H9 (cell line): ENCODE measurements around the gene RNF141. TPM values are rescaled to one million over a fixed set of nuclear protein-coding genes. Genes with fewer than 3 reads are reported as not detected.

Source experiments
- DNase-seq: peaks from one replicate; pipeline ENCODE4 v3.0.0-alpha.2; 2017
- H2AFZ ChIP-seq: one replicate; pipeline ENCODE4 v1.6.1; 2013; ENCODE audit warnings: mild to moderate bottlenecking, low read length, control low read depth, moderate library complexity
- H2AK5ac ChIP-seq: 2 replicates; pipeline ENCODE4 v1.6.1; 2013; ENCODE audit warnings: low read length, control low read depth, mixed read lengths; ENCODE audit not compliant: insufficient read length
- H2BK120ac ChIP-seq: one replicate; pipeline ENCODE4 v1.6.1; 2013; ENCODE audit warnings: low read depth, mild to moderate bottlenecking, low read length, control low read depth, inconsistent platforms; ENCODE audit not compliant: poor library complexity, severe bottlenecking
- H2BK12ac ChIP-seq: 2 replicates; pipeline ENCODE4 v1.6.1; 2013; ENCODE audit warnings: low read length, control low read depth, mixed read lengths, low read depth; ENCODE audit not compliant: insufficient read length
- H2BK15ac ChIP-seq: 2 replicates; pipeline ENCODE4 v1.6.1; 2013; ENCODE audit warnings: low read depth, low read length, control low read depth
- H2BK20ac ChIP-seq: one replicate; pipeline ENCODE4 v1.6.1; 2013; ENCODE audit warnings: low read depth, mild to moderate bottlenecking, low read length, control low read depth, inconsistent platforms; ENCODE audit not compliant: poor library complexity, severe bottlenecking
- H2BK5ac ChIP-seq: 2 replicates; pipeline ENCODE4 v1.6.1; 2013; ENCODE audit warnings: low read length, control low read depth, mixed read lengths; ENCODE audit not compliant: insufficient read length
- H3K14ac ChIP-seq: 2 replicates; pipeline ENCODE4 v1.6.1; 2013; ENCODE audit warnings: low read length, control low read depth; ENCODE audit not compliant: insufficient read depth
- H3K18ac ChIP-seq: 2 replicates; pipeline ENCODE4 v1.6.1; 2013; ENCODE audit warnings: low read depth, mild to moderate bottlenecking, mixed read lengths, low read length, control low read depth; ENCODE audit not compliant: insufficient read length
- H3K23ac ChIP-seq: 2 replicates; pipeline ENCODE4 v1.6.1; 2013; ENCODE audit warnings: low read length, control low read depth, mixed read lengths, low read depth; ENCODE audit not compliant: insufficient read length
- H3K23me2 ChIP-seq: 2 replicates; pipeline ENCODE4 v1.6.1; 2013; ENCODE audit warnings: low read depth, mild to moderate bottlenecking, mixed read lengths, low read length, control low read depth; ENCODE audit not compliant: insufficient read length, poor library complexity, severe bottlenecking
- H3K27ac ChIP-seq: 2 replicates; pipeline ENCODE4 v1.5.1; 2013; ENCODE audit warnings: low read length, control low read depth, mixed read lengths, low read depth; ENCODE audit not compliant: insufficient read length
- H3K27me3 ChIP-seq: 2 replicates; pipeline ENCODE4 v1.6.1; 2013; ENCODE audit warnings: low read length, control low read depth, inconsistent platforms; ENCODE audit not compliant: insufficient read depth
- H3K4ac ChIP-seq: 2 replicates; pipeline ENCODE4 v1.6.1; 2013; ENCODE audit warnings: low read depth, mild to moderate bottlenecking, control low read depth, inconsistent platforms, low read length, moderate library complexity
- H3K4me1 ChIP-seq: 2 replicates; pipeline ENCODE4 v1.6.1; 2013; ENCODE audit warnings: low read length, control low read depth, inconsistent platforms; ENCODE audit not compliant: insufficient read depth
- H3K4me2 ChIP-seq: 2 replicates; pipeline ENCODE4 v1.6.1; 2013; ENCODE audit warnings: low read length, control low read depth, mixed read lengths; ENCODE audit not compliant: insufficient read length, insufficient read depth
- H3K56ac ChIP-seq: 2 replicates; pipeline ENCODE4 v1.6.1; 2013; ENCODE audit warnings: low read depth, mild to moderate bottlenecking, mixed read lengths, low read length, control low read depth; ENCODE audit not compliant: insufficient read length
- H3K79me1 ChIP-seq: 2 replicates; pipeline ENCODE4 v1.6.1; 2013; ENCODE audit warnings: low read depth, mild to moderate bottlenecking, moderate library complexity, low read length, control low read depth, inconsistent platforms; ENCODE audit not compliant: insufficient read depth, poor library complexity, severe bottlenecking
- H3K79me2 ChIP-seq: 2 replicates; pipeline ENCODE4 v1.6.1; 2013; ENCODE audit warnings: low read length, control low read depth, inconsistent platforms; ENCODE audit not compliant: insufficient read depth
- H3K9ac ChIP-seq: 2 replicates; pipeline ENCODE4 v1.6.1; 2013; ENCODE audit warnings: low read length, control low read depth, mixed read lengths; ENCODE audit not compliant: insufficient read length; ENCODE audit errors: extremely low read depth
- H3K9me3 ChIP-seq: one replicate; pipeline ENCODE4 v1.6.1; 2013; ENCODE audit warnings: low read depth, low read length, inconsistent platforms; ENCODE audit not compliant: control insufficient read depth
- H3T11ph ChIP-seq: one replicate; pipeline ENCODE4 v1.6.1; 2013; ENCODE audit warnings: mild to moderate bottlenecking, low read length, control low read depth, inconsistent platforms
- H4K20me1 ChIP-seq: one replicate; pipeline ENCODE4 v1.6.1; 2013; ENCODE audit not compliant: control insufficient read depth, insufficient read length, insufficient read depth
- H4K5ac ChIP-seq: 2 replicates; pipeline ENCODE4 v1.6.1; 2013; ENCODE audit warnings: low read depth, mild to moderate bottlenecking, mixed read lengths, low read length, control low read depth; ENCODE audit not compliant: insufficient read length
- H4K8ac ChIP-seq: replicated peaks from 2 replicates; pipeline ENCODE4 v1.6.1; 2013; ENCODE audit warnings: low read length, control low read depth, mixed read lengths, low read depth; ENCODE audit not compliant: insufficient read length
- H4K91ac ChIP-seq: 2 replicates; pipeline ENCODE4 v1.6.1; 2013; ENCODE audit warnings: low read depth, mild to moderate bottlenecking, moderate library complexity, mixed read lengths, low read length, control low read depth; ENCODE audit not compliant: insufficient read length
- H3K27ac Mint-ChIP-seq, 3 experiments: 2 replicates in 2 of 3; 3 replicates in 1 of 3; pipeline ENCODE4 v1.8.0; 2020 to 2021; ENCODE audit warnings: mixed read lengths in 3 of 3, mild to moderate bottlenecking in 1 of 3, moderate library complexity in 1 of 3
- H3K27me3 Mint-ChIP-seq: 2 replicates; pipeline ENCODE4 v1.8.0; 2021; ENCODE audit warnings: low read depth, mild to moderate bottlenecking, moderate library complexity, mixed read lengths
- H3K36me3 Mint-ChIP-seq, 3 experiments: 2 replicates in 2 of 3; 3 replicates in 1 of 3; pipeline ENCODE4 v1.8.0; 2020 to 2021; ENCODE audit warnings: low read depth in 3 of 3, mixed read lengths in 3 of 3; ENCODE audit not compliant: insufficient read depth in 1 of 3
- H3K4me1 Mint-ChIP-seq, 2 experiments: 2 replicates each; pipeline ENCODE4 v1.8.0; 2020; ENCODE audit warnings: mixed read lengths in 2 of 2
- H3K4me3 Mint-ChIP-seq, 2 experiments: 2 replicates in 1 of 2; 3 replicates in 1 of 2; pipeline ENCODE4 v1.8.0; 2020 to 2021; ENCODE audit warnings: mild to moderate bottlenecking in 2 of 2, mixed read lengths in 2 of 2, moderate library complexity in 1 of 2
- H3K9me3 Mint-ChIP-seq, 2 experiments: 2 replicates in 1 of 2; 3 replicates in 1 of 2; pipeline ENCODE4 v1.8.0; 2020; ENCODE audit warnings: mild to moderate bottlenecking in 2 of 2, mixed read lengths in 2 of 2, moderate library complexity in 1 of 2
- CTCF ChIP-seq: fragments of 200-600 bp; sonication (generic); conservative IDR thresholded peaks from 3 replicates; pipeline ENCODE4 v1.8.0; 2021; ENCODE audit warnings: antibody characterized with exemption, mild to moderate bottlenecking
- WGBS: extraction: QIAGEN DNeasy Blood & Tissue Kit; methylation state at CpG from one replicate; pipeline ENCODE4 v1.1.7; 2013; ENCODE audit warnings: missing lambda C conversion rate, low lambda C conversion rate, mixed read lengths; ENCODE audit not compliant: insufficient read length; ENCODE audit errors: extremely low coverage; 5-methylcytosine and 5-hydroxymethylcytosine counted together
- total RNA-seq: library from RNA; stranded (reverse); gene quantifications from 2 replicates; pipeline ENCODE4 v1.2.1, GENCODE V29; 2021

The RNF141 gene
- total RNA-seq, 1 experiment from 2014 or later, result 24.7 TPM

- H2AFZ ChIP-seq, result no peak overlapping the region
- H3K4me2 ChIP-seq, result no peak overlapping the region
- H2BK12ac ChIP-seq, result no peak overlapping the region
- no peak overlapping the region for H3K27ac ChIP-seq
- no peaks in the 10 kb centered on the region for H3K9me3 ChIP-seq
- no peak overlapping the region for H2BK20ac ChIP-seq
- no peak overlapping the region for H2AK5ac ChIP-seq
- no peak for DNase-seq
- H2BK120ac ChIP-seq, result no peak overlapping the region
- Mint-ChIP-seq H3K4me1 (no peaks in the 10 kb centered on the region), H3K27me3 (no peaks in the 10 kb centered on the region), H3K27ac (no peak overlapping the region), H3K4me3 (no peak overlapping the region), H3K36me3 (peaks cover 0 to 17% (median 8%) of the 10 kb centered on the region in 3 experiments; a peak in 4 of 7 replicates), H3K9me3 (no peaks in the 10 kb centered on the region; a peak in 1 of 5 replicates)
- no peak overlapping the region for H4K5ac ChIP-seq
- H3K18ac ChIP-seq, result no peak overlapping the region
- H4K20me1 ChIP-seq, result no peaks in the 10 kb centered on the region
- no peak overlapping the region for H4K91ac ChIP-seq
- H3K27me3 ChIP-seq, result no peaks in the 10 kb centered on the region
- no peak overlapping the region for H2BK5ac ChIP-seq
- no peaks in the 10 kb centered on the region for H3K79me2 ChIP-seq
- TF ChIP-seq CTCF, result no peak
- H3K9ac ChIP-seq, result no peak overlapping the region
- H3K4me1 ChIP-seq, result no peaks in the 10 kb centered on the region
- H3K14ac ChIP-seq, result no peak overlapping the region
- no peak overlapping the region for H3K56ac ChIP-seq
- H3K79me1 ChIP-seq, result no peaks in the 10 kb centered on the region
- no peak overlapping the region for H3T11ph ChIP-seq
- no peak overlapping the region for H3K23ac ChIP-seq
- H4K8ac ChIP-seq, result no peak overlapping the region
- H3K4ac ChIP-seq, result no peak overlapping the region
- no peaks in the 10 kb centered on the region for H3K23me2 ChIP-seq
- H2BK15ac ChIP-seq, result no peak overlapping the region
- WGBS, result no CpG with 5 or more reads among the region's 2 CpGs
These were observed 6.7 kb downstream of the RNF141 start for GRCh38 chr11:10534316-10534715.
